ENCODE measurements around the gene HMGXB4. TPM values are rescaled to one million over a fixed set of nuclear protein-coding genes. Genes with fewer than 3 reads are reported as not detected.

The HMGXB4 gene
- total RNA-seq, 1 donor from 2014 or later = 16.7 TPM

- no peak overlapping the region for H3K4me3 ChIP-seq (ENCODE audit: insufficient read depth, low read depth, low read length)
- H3K4me1 Mint-ChIP-seq (ENCODE audit: low read depth, unreplicated experiment) = peaks cover 36% of the 10 kb centered on the region
- H3K4me2 ChIP-seq (ENCODE audit: low read length) = peak overlapping the region; percentile 68
- peak overlapping the region; percentile 63 for H3K9ac ChIP-seq (ENCODE audit: low read length)
- H3K27ac ChIP-seq (ENCODE audit: low read depth, low read length) = peak overlapping the region; percentile 89
- TF ChIP-seq EZH2 (IDR thresholded peaks at IDR 0.05; ENCODE audit: insufficient read depth, low read length) = no peak
- TF ChIP-seq CTCF (IDR thresholded peaks at IDR 0.05; ENCODE audit: insufficient read depth, low read depth, low read length) = no peak
- no peak overlapping the region for H3K4me3 Mint-ChIP-seq (ENCODE audit: unreplicated experiment)
- H3K9me3 Mint-ChIP-seq (ENCODE audit: unreplicated experiment) = peaks cover 3% of the 10 kb centered on the region
- DNase-seq (ENCODE audit: low read depth) = peak; percentile 80
- no peak overlapping the region for H2AFZ ChIP-seq (ENCODE audit: low read depth, low read length)
- peaks cover 10% of the 10 kb centered on the region for H3K36me3 Mint-ChIP-seq (ENCODE audit: low read depth, unreplicated experiment)
- H3K27me3 ChIP-seq (ENCODE audit: insufficient read depth, low read length) = no peaks in the 10 kb centered on the region
- H3K79me2 ChIP-seq (ENCODE audit: insufficient read depth, low read length) = peaks cover 35% of the 10 kb centered on the region
- peaks cover 72% of the 10 kb centered on the region for H4K20me1 ChIP-seq (ENCODE audit: insufficient read depth, low read length)
- H3K4me1 ChIP-seq (ENCODE audit: insufficient read depth, low read length) = peaks cover 38% of the 10 kb centered on the region
- H3K9me3 ChIP-seq (ENCODE audit: insufficient read depth, low read depth, low read length) = no peaks in the 10 kb centered on the region
- no peak for FAIRE-seq
- H3K27me3 Mint-ChIP-seq (ENCODE audit: low read depth, unreplicated experiment) = no peaks in the 10 kb centered on the region
- H3K27ac Mint-ChIP-seq (ENCODE audit: unreplicated experiment) = peak overlapping the region; percentile 3
- H3K36me3 ChIP-seq (ENCODE audit: insufficient read depth, low read length) = no peaks in the 10 kb centered on the region
These were observed 55.1 kb downstream of the HMGXB4 start for GRCh38 chr22:35312198-35313059.

GRCh38 chr22:35313311-35314121 lies 56.2 kb downstream of the HMGXB4 start:
- H3K27ac Mint-ChIP-seq (ENCODE audit: unreplicated experiment) = peak overlapping the region; percentile 2
- Histone ChIP-seq H3K4me2 (ENCODE audit: low read length) (peak overlapping the region; percentile 68), H3K36me3 (ENCODE audit: insufficient read depth, low read length) (no peaks in the 10 kb centered on the region), H3K4me3 (ENCODE audit: insufficient read depth, low read depth, low read length) (no peak overlapping the region), H3K4me1 (ENCODE audit: insufficient read depth, low read length) (peaks cover 38% of the 10 kb centered on the region), H3K79me2 (ENCODE audit: insufficient read depth, low read length) (peaks cover 29% of the 10 kb centered on the region), H3K9ac (ENCODE audit: low read length) (peak overlapping the region; percentile 63), H3K9me3 (ENCODE audit: insufficient read depth, low read depth, low read length) (no peaks in the 10 kb centered on the region), H3K27me3 (ENCODE audit: insufficient read depth, low read length) (no peaks in the 10 kb centered on the region), H2AFZ (ENCODE audit: low read depth, low read length) (no peak overlapping the region), H3K27ac (ENCODE audit: low read depth, low read length) (peak overlapping the region; percentile 89), H4K20me1 (ENCODE audit: insufficient read depth, low read length) (peaks cover 73% of the 10 kb centered on the region)
- peaks cover 35% of the 10 kb centered on the region for H3K4me1 Mint-ChIP-seq (ENCODE audit: low read depth, unreplicated experiment)
- peaks cover 19% of the 10 kb centered on the region for H3K36me3 Mint-ChIP-seq (ENCODE audit: low read depth, unreplicated experiment)
- TF ChIP-seq EZH2 (IDR thresholded peaks at IDR 0.05; ENCODE audit: insufficient read depth, low read length) = no peak
- no peak for TF ChIP-seq CTCF (IDR thresholded peaks at IDR 0.05; ENCODE audit: insufficient read depth, low read depth, low read length)
- FAIRE-seq (peak; percentile 78), DNase-seq (ENCODE audit: low read depth) (peak; percentile 95)
- H3K9me3 Mint-ChIP-seq (ENCODE audit: unreplicated experiment) = peaks cover 3% of the 10 kb centered on the region
- H3K27me3 Mint-ChIP-seq (ENCODE audit: low read depth, unreplicated experiment) = no peaks in the 10 kb centered on the region
- H3K4me3 Mint-ChIP-seq (ENCODE audit: unreplicated experiment) = peak overlapping the region; percentile 0
